ENCODE results near the gene SDK1. TPM values are rescaled to one million over a fixed set of nuclear protein-coding genes. Genes with fewer than 3 reads are reported as not detected.

The SDK1 gene
- total RNA-seq, 2 experiments from 2014 or later = 0.19 to 0.36 TPM

DNA sequence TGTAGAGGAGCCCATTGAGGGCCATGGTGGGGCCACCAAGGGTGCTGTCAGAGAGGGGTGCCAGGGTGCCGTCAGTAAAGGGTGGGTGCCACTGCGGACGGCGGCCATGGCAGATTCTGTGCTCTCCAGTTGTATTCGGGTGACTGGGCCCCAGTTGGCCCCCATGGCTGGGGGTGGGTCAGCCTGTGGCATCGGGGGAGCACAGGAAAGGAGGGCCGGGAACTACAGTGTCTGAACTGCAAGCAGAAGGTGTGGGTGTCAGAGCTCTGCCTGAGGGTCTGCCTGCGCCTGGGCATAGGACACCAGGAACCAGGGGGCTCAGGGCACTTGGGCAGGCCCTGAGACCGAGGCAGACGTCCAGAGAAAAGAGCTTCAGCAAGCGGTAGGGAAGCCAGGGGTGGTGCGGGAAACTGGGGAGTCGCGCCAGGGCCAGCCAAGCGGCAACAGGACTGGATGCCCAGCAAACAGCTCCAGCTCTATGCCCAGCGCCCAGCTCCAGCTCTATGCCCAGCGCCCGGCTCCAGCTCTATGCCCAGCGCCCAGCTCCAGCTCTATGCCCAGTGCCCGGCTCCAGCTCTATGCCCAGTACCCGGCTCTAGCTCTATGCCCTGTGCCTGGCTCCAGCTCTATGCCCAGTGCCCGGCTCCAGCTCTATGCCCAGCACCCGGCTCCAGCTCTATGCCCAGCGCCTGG, 878.8 kb downstream of the SDK1 start:
- no peak for DNase-seq (ENCODE audit: low spot score)
- intact Hi-C loops (cut with micrococcal nuclease; ENCODE audit: unreplicated experiment) = no loop called here
- TF ChIP-seq CTCF (conservative IDR thresholded peaks at IDR 0.05; ENCODE audit: low read length) (no peak), EZH2phosphoT487 (IDR thresholded peaks at IDR 0.05; ENCODE audit: borderline replicate concordance, low read depth, low read length) (no peak)
- Histone ChIP-seq H3K79me2 (ENCODE audit: insufficient read depth, low read depth, low read length) (no peaks in the 10 kb centered on the region), H3K4me1 (ENCODE audit: insufficient read depth, low read length, poor library complexity, severe bottlenecking) (no peaks in the 10 kb centered on the region), H2AFZ (ENCODE audit: low read length) (no peak overlapping the region), H3K27ac (ENCODE audit: low read depth, low read length, poor library complexity, severe bottlenecking) (no peak overlapping the region), H3K4me2 (ENCODE audit: low read length) (no peak overlapping the region), H3K9me3 (ENCODE audit: low read length) (no peaks in the 10 kb centered on the region), H3K4me3 (ENCODE audit: low read depth, low read length, poor library complexity, severe bottlenecking) (no peak overlapping the region), H3K36me3 (ENCODE audit: insufficient read depth, low read length) (no peaks in the 10 kb centered on the region), H4K20me1 (ENCODE audit: insufficient read depth, low read length) (no peaks in the 10 kb centered on the region), H3K9me2 (ENCODE audit: insufficient read depth, low read length) (no peaks in the 10 kb centered on the region)
- CTCF ChIA-PET (ENCODE audit: unreplicated experiment) = no interaction called here
- no TSS peak for BruUV-seq (replicated peaks)
- POLR2A ChIA-PET = no interaction called here

- H3K9me3 ChIP-seq (ENCODE audit: low read length) = no peaks in the 10 kb centered on the region
- H2AFZ ChIP-seq (ENCODE audit: low read length) = no peak overlapping the region
- H3K9me2 ChIP-seq (ENCODE audit: insufficient read depth, low read length) = no peaks in the 10 kb centered on the region
- CTCF ChIA-PET (ENCODE audit: unreplicated experiment) = no interaction called here
- intact Hi-C loops (cut with micrococcal nuclease; ENCODE audit: unreplicated experiment) = no loop called here
- no peaks in the 10 kb centered on the region for H3K4me1 ChIP-seq (ENCODE audit: insufficient read depth, low read length, poor library complexity, severe bottlenecking)
- no peaks in the 10 kb centered on the region for H3K79me2 ChIP-seq (ENCODE audit: insufficient read depth, low read depth, low read length)
- no peak overlapping the region for H3K27ac ChIP-seq (ENCODE audit: low read depth, low read length, poor library complexity, severe bottlenecking)
- POLR2A ChIA-PET = no interaction called here
- TF ChIP-seq EZH2phosphoT487 (IDR thresholded peaks at IDR 0.05; ENCODE audit: borderline replicate concordance, low read depth, low read length) (no peak), CTCF (conservative IDR thresholded peaks at IDR 0.05; ENCODE audit: low read length) (no peak)
- H3K4me3 ChIP-seq (ENCODE audit: low read depth, low read length, poor library complexity, severe bottlenecking) = no peak overlapping the region
- no peaks in the 10 kb centered on the region for H4K20me1 ChIP-seq (ENCODE audit: insufficient read depth, low read length)
- H3K36me3 ChIP-seq (ENCODE audit: insufficient read depth, low read length) = no peaks in the 10 kb centered on the region
- DNase-seq (ENCODE audit: low spot score) = no peak
- BruUV-seq (replicated peaks) = no TSS peak
- H3K4me2 ChIP-seq (ENCODE audit: low read length) = no peak overlapping the region
These were observed 880.4 kb downstream of the SDK1 start for GRCh38 chr7:4181446-4181845.

- no peaks in the 10 kb centered on the region for H3K9me2 ChIP-seq (ENCODE audit: insufficient read depth, low read length)
- no peak overlapping the region for H3K4me2 ChIP-seq (ENCODE audit: low read length)
- POLR2A ChIA-PET = no interaction called here
- no peaks in the 10 kb centered on the region for H4K20me1 ChIP-seq (ENCODE audit: insufficient read depth, low read length)
- TF ChIP-seq CTCF (conservative IDR thresholded peaks at IDR 0.05; ENCODE audit: low read length) (no peak), EZH2phosphoT487 (IDR thresholded peaks at IDR 0.05; ENCODE audit: borderline replicate concordance, low read depth, low read length) (no peak)
- intact Hi-C loops (cut with micrococcal nuclease; ENCODE audit: unreplicated experiment) = no loop called here
- CTCF ChIA-PET (ENCODE audit: unreplicated experiment) = no interaction called here
- no peak overlapping the region for H3K4me3 ChIP-seq (ENCODE audit: low read depth, low read length, poor library complexity, severe bottlenecking)
- no TSS peak for BruUV-seq (replicated peaks)
- H3K27ac ChIP-seq (ENCODE audit: low read depth, low read length, poor library complexity, severe bottlenecking) = no peak overlapping the region
- DNase-seq (ENCODE audit: low spot score) = no peak
- no peaks in the 10 kb centered on the region for H3K79me2 ChIP-seq (ENCODE audit: insufficient read depth, low read depth, low read length)
- H3K4me1 ChIP-seq (ENCODE audit: insufficient read depth, low read length, poor library complexity, severe bottlenecking) = no peaks in the 10 kb centered on the region
- no peaks in the 10 kb centered on the region for H3K9me3 ChIP-seq (ENCODE audit: low read length)
- H3K36me3 ChIP-seq (ENCODE audit: insufficient read depth, low read length) = no peaks in the 10 kb centered on the region
- no peak overlapping the region for H2AFZ ChIP-seq (ENCODE audit: low read length)
These were observed 881.7 kb downstream of the SDK1 start for GRCh38 chr7:4182605-4183300.

Data from OCI-LY7 (cell line).